Right lobe of liver (tissue), 4 donors: ENCODE data around the gene H3-3A.

Experiments used
- POLR2A ChIP-seq: fragments of 450-650 bp; IDR thresholded peaks from one replicate; pipeline ENCODE4 v1.6.1; 2017; ENCODE audit warnings: antibody characterized with exemption, mild to moderate bottlenecking
- TF ChIP-seq, protein P1 (sequence below), 4 donors: fragments of 200-600 bp in 3 of 4; fragments of 450-650 bp in 1 of 4; IDR thresholded peaks; one replicate each; pipeline versions ENCODE4 v1.5.1 to v1.8.0; 2016 to 2022; ENCODE audit warnings: antibody characterized with exemption in 4 of 4, mild to moderate bottlenecking in 2 of 4
- donor health status: DM: no; HTN: no; CAD: no.
- donor health status: DM: no; HTN: no; CAD: no.
- donor health status: DM: no; HTN: yes; CAD: no.

DNA sequence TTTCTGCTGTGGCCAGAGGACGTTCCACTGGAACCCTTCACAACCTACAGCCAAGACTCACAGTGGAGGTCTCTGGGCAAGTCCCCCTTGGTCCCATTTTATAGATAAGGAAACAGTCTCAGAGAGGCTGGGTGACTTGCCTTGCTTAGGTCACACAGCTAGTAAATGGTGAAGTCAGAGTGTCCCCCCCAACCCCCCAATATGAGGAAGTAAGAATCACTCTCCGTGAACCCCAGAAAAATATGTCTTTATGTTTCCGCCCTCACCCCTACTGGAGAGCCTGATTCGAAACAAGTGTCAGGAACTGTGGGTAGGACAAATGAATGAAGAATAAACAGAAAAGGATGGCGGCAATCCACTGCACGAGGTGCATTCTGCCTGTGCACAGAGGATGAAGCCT, 56.7 kb downstream of the H3-3A start:
- TF ChIP-seq, protein P1, sequence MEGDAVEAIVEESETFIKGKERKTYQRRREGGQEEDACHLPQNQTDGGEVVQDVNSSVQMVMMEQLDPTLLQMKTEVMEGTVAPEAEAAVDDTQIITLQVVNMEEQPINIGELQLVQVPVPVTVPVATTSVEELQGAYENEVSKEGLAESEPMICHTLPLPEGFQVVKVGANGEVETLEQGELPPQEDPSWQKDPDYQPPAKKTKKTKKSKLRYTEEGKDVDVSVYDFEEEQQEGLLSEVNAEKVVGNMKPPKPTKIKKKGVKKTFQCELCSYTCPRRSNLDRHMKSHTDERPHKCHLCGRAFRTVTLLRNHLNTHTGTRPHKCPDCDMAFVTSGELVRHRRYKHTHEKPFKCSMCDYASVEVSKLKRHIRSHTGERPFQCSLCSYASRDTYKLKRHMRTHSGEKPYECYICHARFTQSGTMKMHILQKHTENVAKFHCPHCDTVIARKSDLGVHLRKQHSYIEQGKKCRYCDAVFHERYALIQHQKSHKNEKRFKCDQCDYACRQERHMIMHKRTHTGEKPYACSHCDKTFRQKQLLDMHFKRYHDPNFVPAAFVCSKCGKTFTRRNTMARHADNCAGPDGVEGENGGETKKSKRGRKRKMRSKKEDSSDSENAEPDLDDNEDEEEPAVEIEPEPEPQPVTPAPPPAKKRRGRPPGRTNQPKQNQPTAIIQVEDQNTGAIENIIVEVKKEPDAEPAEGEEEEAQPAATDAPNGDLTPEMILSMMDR (IDR thresholded peaks at IDR 0.05) = no peak
- no peak for TF ChIP-seq POLR2A
